Activated CD8-positive, alpha-beta memory T cell treated with anti-CD3 and anti-CD28 coated beads, Interleukin-2, amount 50 U/mL, for 1 hour (primary cell): ENCODE measurements around the gene CMBL.
"Not testable (repeated sequence)": the region's sequence is repeated elsewhere in the genome, so short reads cannot be mapped to it uniquely, and the experiment has no call there.

Source experiments
- DNase-seq: peaks from one replicate; pipeline ENCODE4 v3.0.0-alpha.2; 2020; ENCODE audit errors: extremely low read depth

CMBL gene

DNA sequence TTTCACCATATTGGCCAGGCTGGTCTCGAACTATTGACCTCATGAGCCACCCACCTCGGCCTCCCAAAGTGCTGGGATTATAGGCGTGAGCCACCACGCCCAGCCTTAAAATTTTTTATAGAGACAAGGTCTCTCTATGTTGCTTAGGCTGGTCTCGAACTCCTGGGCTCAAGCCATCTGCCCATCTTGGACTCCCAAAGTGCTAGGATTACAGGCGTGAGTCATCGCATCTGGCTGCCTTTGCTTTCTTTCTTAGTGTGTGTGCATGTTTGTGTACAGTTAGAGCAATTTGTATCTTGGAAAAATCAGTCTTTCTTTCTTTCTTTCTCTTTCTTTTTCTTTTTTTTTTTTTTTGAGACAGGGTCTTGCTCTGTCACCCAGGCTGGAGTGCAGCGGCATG, 22.3 kb downstream of the CMBL start:
- DNase-seq, result not testable (repeated sequence)

DNA sequence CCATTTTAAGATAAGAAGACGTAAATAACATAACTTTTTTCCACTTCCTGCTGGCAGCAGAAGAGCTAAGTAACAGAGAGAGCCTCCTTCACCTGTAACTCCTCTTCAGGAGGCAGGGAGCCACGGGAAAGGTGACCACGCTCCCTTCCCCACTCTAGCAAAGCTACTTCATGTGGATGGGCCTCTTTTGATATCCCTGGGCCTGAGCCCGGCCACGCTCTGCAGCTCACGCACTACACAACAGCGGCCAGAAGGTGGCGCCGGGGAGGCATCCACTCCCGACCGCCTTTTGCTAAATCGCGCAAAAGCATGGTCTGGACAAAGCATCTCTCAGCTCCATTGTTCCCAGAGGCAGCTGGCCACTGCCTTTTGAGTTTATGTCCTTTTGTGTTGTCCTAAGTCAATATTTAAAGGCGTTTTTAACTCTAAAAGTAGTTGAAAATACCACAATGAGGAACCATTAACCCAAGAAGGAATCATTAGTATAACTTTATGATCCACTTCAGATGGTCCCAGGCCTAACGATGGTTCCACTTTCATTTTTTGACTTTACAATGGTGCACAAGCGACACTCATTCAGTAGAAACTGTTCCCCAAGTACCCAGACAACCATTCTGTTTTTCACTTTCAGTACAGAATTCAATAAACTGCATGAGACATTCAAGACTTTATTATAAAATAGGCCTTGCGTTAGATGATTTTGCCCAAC, 23.6 kb downstream of the CMBL start:
- peak; percentile 21 for DNase-seq

DNA sequence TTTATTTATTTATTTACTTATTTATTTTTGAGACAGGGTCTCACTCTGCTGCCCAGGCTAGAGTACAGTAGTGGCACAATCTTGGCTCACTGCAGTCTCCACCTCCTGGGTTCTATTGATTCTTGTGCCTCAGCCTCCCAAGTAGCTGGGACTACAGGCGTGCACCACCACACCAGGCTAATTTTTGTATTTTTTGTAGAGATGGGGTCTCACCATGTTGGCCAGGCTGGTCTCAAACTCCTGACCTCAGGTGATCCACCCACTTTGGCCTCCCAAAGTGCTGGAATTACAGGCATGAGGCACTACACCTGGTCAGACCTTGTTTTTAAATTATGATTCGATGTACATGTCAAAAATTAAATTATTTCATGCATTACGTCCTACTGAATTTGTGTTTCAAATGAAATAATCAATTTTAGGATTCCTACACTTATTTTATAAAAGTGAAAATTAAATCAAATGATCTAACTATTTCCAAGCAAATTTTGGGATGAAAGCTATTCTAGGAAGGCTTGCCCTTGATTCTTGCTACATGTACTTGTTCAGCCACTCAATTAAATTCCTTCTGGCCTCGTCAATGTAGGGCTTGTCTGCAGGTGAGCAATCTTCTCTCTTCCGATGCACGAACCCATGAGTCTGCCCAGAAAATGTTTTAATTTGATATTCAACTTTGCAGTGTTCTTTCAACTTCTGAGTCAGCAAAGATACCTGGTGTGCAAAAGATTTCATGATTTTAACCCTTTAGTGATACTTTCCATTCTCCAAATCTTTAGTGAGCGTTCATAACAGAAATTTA, 27.6 kb downstream of the CMBL start:
- DNase-seq, result no peak

DNA sequence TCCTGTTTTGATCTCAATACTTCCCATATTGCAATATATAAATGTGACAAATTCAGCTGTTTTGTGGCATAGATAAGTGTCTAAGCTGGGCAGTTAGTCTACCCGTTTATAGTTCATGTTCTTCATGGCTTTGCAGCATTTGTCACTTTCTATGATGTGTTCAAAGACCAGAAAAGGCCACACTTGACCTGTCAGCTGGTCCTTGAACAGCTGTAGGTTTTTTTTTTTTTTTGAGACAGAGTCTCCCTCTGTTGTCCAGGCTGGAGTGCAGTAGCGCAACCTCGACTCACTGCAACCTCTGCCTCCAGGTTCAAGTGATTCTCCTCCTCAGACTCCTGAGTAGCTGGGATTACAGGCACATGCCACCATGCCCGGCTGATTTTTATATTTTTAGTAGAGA, 28.4 kb downstream of the CMBL start:
- no peak for DNase-seq

DNA sequence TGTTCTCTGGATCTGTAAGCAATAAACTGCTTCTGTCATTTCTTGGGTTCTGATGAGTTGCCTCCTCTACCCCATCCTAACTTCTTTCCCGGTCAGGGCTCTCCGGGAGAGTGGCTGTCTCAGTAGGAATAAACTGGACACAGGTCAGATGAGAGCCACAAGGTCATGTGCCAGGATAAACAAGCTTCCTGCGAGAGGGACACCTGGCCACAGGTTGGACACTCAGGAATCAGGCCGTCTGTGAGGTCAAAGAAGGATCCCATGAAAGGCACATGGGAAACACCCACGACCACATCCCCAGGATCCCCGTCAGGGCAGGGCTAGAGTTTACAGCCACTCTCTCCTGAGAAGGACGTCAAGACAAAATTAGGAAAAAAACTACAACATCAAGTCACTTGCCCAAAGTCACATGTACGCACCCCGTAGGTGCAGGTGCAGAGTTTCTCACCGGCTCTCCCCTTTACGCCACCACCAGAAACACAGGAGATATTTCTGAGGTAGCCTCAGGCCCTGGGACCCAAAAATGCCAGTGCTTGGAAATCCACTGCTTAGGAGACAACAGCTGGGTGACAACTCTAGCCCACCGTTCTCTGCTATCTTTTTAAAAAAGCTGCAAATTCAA, 28.9 kb downstream of the CMBL start:
- no peak for DNase-seq

DNA sequence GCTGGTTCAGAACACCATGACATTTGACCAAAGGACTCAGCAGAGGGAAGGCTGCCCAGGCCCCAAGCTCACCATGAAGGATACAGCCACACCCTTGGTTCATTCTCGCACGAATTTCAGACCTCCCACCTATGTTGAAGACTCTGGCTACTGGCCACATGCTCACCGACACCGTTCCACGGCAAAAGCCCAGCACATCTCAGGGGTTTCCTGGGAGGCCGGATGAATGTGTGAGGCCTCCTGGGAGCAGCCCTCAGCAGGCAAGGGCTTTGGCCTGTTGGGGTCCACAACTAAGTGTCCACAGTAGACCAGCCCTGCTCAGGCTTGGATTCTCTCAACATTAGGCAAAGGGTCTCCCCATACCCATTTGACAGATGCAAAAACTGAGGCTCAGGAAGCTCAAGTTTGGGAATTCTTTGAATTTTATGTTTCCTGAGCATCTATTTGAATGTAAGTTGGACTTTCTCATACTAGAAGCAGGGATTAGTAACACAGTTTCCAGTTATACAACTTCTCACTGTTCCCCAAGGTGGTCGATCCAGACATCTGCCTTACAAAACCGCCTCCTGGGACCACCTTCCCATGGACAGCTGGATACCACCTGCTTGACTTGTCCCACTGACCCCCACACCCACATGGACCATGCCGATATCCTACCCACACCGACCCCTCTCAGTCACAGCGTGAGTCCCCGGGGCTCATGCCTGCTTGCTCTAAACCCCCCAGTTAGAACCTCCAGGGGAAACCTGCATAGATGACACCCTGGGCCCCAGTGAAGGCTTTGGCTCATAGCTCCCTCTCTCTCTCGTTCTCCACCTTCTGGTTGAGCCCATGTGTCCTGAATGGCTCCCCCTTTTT, 29.7 kb downstream of the CMBL start:
- DNase-seq, result no peak

DNA sequence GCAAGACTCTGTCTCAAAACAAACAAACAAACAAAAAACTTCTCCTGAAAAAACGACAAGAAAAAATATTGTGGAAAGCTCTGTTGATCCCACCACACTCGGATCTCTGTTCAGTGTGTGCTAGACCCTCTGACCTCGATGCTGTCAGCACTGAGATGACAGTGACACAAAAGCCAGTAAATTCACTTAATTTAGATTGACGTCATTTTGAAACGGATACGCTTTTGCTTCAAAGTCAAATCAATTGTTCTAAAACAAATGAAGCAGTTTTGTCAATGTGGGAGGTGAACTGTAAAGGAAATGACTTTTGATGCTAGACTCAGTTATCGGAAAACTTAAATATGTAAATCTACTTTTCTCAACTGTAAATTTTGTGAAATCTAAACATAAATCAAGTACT, 31.0 kb downstream of the CMBL start:
- no peak for DNase-seq

DNA sequence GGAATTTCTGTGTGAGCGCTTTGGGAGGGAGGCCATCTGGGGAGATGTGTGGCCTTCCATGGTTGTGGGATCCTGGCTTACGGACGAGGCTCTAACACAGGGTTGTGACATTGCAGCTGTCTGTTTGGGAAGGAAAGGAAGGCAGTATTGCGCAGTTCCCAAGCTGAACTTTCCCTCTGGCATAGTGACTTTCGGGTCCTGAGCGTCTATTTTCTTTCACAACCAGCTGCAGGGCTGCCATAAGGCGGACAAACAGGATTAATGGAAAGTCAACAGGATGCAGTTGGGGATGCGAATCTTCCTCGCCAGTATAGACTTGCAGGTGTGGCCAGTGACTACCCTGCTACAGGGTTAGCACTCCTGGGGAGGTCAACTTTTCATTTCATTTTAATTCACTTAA, 31.7 kb downstream of the CMBL start:
- no peak for DNase-seq

DNA sequence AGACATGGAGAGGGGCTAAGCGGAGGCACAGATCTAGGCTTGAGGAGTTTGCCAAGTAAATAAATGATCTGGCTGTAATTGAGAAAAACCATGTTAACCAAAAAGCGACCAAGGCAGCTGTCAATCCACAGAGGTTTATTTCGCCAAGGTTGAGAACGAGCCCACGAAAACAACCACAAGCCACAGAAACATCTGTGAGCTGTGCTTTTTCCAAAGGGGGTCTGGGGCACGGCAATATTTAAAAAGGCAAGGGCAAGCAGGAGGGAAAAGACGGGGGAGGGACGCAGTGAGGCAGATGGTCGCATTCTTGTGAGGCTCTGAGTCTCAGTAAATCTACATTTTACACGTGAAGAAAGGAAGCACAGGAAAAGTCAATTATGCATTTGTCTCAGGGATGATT, 32.2 kb downstream of the CMBL start:
- DNase-seq, result no peak

DNA sequence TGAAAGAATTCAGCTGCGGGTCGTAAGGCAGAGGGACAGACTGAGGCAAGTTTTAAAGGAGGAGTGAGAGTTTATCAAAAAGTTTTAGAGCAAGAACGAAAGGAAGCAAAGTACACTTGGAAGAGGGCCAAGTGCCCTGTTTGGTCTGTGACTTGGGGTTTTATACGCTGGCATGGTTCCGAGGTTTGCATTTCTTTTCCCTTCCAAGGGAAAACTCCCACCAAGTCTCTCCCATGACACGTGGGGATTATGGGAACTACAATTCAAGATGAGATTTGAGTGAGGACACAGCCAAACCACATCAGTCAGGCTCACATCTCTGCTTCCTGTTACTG, 34.9 kb downstream of the CMBL start:
- DNase-seq, result not testable (repeated sequence)

DNA sequence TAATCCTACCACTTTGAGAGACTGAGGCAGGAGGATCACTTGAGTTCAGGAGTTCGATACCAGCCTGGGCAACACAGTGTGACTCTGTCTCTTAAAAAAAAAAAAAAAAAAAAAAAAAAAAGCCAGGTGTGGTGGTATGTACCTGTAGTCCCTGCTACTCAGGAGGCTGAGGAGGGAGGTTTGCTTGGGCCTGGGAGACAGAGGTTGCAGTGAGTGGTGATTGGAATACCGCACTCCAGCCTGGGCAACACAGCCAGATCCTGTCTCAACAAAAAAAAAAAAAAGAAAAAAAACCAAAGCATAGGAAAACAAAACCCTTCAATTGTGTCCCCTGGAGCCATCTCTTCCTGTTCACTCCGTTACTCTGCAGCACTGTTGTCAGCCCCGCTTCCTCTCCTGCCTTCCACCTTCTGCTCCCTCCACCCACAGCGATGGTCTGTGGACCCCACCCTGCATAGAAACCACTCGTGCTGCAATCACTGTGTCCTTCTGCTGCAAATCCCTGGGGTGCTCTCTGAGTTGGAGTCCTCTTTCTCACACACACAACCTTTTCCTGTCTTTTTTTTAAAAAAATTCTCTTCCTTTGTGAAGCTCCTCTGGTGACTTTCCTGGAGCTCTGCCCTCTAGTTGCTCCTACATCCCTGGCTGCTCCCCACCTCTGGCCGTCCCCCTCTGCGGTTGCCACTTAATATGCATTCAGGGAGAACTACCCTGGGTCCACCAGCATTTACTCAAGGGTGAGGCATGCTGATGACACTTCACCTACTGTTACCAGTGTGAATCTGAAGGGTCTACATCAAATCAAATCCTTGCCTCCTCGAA, 35.4 kb downstream of the CMBL start:
- no peak for DNase-seq

DNA sequence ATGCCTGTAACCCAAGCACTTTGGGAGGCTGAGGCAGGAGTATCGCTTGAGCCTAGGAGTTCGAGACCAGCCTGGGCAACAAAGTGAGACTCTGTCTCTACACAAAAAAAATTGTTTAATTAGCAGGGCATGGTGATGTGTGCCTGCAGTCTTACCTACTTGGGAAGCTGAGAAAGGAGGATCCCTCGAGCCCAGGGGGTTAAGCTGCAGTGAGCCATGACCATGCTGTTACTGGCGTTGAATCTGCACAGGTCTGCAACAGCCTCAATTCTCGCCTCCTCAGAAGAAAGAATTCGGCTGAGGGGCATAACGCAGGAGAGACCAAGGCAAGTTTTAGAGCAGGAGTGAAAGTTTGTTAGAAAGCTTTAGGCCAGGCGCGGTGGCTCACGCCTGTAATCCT, 39.6 kb downstream of the CMBL start:
- no peak for DNase-seq

DNA sequence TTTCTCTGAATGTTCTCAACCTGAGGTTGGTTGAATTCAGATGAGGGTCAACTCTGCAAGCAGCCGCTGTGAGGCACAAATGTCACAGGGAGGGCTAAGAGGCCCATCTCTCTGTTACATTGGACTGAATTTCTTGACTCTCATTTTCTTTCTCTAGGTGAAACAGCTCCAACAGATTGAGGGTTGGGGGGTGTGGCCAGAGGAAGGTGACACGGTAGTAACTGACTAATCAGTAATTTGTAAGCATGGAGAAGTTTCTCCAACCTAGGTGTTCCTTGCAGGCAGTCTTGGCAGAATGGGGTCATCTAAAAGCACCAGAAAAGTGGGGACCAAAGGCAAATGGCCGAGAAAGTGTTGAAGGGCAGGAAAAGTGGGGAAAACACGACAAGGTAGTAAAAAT, 40.9 kb downstream of the CMBL start:
- no peak for DNase-seq

DNA sequence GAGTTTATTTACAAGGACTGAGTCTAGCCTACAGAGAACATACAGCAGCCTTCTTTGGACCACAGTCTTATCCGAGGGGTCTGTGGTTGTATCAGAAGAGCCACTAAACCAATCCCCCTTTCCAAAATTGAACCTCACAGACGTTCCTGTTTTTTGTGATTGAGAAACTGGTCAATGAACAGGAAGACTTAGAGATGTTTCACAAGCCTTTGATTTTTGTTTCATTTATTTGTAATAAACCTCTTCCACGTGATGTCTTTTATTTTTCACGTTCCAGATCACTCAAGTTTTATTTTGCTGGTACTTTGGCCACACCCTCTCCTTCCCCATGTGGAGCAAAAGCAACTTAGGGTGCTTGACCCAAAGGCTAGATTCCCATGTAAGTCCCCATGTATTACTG, 41.6 kb downstream of the CMBL start:
- no peak for DNase-seq

DNA sequence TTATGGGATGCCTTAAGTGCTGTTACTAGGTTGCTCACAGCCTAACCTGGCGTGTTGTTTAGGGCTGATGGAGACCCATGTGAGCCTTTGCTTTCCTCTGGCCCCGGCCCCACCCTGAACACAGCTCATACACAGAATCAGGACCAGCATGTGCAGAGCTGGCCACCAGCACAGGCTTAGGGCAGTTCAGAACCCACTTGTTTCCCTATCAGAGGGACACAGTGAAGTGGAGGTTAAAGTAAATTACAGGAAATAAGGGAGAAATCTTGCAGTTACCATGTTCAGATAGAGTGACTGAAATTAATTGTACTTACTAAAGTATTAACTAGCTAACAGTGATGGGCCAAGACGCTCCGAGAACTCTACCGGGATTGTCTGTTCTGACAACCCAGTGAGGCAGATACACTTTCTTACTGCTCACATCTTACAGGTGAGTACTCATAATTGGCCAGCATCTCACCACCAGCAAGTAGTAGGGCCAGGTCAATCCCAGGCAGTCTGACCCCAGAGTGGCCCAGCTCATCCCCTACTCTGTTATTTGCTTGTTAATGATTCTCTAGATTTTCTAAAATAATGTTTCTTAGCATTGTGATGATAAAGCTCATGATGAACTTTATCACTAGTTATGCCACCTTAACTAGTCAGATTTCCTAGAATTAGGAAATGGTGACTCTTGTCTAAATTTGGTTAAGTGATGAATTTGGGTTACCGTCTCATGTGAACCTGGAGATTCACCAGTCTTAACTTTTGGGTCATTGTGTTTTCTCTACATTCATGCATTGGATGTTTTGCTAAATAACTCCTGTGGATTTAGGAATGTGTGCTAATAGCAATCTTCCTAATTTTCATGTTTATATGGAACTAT, 42.2 kb downstream of the CMBL start:
- no peak for DNase-seq

DNA sequence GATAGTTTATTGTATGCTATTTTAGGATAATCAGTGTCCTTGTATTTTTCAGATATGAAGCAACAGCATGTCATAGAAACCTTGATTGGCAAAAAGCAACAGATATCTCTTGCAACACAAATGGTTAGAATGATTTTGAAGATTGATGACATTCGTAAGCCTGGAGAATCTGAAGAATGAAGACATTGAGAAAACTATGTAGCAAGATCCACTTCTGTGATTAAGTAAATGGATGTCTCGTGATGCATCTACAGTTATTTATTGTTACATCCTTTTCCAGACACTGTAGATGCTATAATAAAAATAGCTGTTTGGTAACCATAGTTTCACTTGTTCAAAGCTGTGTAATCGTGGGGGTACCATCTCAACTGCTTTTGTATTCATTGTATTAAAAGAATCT, 43.1 kb downstream of the CMBL start:
- DNase-seq, result no peak

DNA sequence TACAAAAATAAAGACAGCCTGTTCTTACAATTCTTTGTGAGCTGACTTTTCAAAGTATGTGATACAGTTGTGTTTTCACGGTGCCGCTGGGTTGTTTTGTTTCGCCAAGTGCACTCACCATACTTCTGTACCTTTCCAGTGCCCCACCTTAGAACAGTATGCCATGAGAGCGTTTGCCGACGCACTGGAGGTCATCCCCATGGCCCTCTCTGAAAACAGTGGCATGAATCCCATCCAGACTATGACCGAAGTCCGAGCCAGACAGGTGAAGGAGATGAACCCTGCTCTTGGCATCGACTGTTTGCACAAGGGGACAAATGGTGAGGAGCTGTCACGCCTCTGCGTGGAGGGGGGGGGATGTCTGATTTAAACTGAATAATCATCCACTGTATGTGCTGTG, 44.7 kb downstream of the CMBL start:
- DNase-seq, result no peak

DNA sequence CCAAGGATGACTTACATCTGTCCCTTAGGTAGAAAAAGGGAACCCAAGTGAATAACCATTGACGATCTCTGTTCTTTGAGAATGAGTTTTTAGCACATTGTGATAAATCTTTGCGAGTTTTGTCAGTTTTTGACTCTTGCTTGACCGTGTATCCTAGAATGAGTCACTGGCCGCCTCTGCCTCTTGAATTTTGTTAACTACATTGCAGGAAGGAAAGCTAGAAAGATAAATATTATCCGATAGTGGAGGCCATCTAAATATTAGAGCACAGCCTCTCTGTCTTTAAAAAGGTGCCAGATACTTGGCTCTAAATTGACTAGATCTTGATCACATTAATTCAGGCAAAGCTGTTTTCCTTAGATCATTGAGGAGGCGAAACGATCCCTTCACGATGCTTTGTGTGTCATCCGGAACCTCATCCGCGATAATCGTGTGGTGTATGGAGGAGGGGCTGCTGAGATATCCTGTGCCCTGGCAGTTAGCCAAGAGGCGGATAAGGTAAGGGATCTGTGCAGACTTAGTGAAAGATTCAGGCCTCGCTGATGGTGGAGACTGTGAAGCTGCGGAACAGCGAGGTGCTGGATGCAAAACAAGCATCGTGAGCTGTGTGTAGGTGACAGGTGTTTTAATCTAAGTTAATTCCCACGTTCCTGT, 45.5 kb downstream of the CMBL start:
- DNase-seq, result no peak

DNA sequence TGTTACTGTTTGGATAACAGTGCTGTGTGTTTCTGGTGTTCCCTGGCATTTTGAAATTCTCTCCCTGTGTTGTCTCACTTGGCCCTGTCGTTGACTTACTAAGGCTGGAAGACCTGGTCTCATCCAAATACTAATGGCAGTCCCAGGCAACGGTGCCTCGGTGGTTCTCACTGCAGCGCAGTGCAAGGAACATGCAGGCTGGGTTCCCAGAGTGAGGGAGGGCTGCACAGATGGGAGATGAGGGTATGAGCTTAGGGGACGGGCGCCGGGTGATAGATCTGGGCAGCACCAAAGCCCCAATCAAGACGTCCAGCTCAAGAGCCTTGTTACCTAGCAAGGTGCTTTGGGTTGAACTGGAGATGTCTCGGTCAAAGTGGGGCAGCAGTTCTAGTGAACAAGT, 46.6 kb downstream of the CMBL start:
- no peak for DNase-seq

DNA sequence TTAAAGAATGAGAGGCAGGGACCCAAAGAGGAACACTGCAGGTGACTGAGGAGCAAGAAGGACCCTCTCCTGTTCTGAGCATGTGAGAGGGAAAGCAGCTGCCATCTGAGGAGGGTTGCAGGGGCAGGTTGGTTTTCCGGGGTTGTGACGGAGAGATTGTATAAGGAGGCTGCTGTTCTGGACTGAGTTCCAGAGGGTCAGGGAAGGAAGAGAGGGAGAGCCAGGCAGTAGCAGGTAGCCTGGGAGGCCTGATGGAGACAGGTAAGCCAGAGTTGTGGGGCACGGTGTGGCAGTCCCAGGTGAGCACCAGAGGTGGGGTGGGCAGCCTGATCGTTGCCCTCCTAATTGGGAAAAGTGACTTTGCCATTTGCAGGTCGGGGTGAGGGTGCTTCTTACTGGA, 47.8 kb downstream of the CMBL start:
- DNase-seq, result no peak
